ENCODE results near the gene LRMDA.
"Not testable (repeated sequence)": the region's sequence is repeated elsewhere in the genome, so short reads cannot be mapped to it uniquely, and the experiment has no call there.

LRMDA gene

GRCh38 chr10:76040107-76040829, 608.8 kb downstream of the LRMDA start:
- no peak for DNase-seq

GRCh38 chr10:76040830-76041220, 609.4 kb downstream of the LRMDA start:
- no peak for DNase-seq

GRCh38 chr10:76041551-76041950, 610.1 kb downstream of the LRMDA start:
- DNase-seq, result no peak

- no peak for DNase-seq
Measured at GRCh38 chr10:76043261-76043660, 611.8 kb downstream of the LRMDA start.

GRCh38 chr10:76044751-76045150, 613.3 kb downstream of the LRMDA start:
- no peak for DNase-seq

- no peak for DNase-seq
Measured at GRCh38 chr10:76045174-76045573, 613.8 kb downstream of the LRMDA start.

- DNase-seq, result no peak
Measured at GRCh38 chr10:76047521-76047920, 616.1 kb downstream of the LRMDA start.

- no peak for DNase-seq
Measured at GRCh38 chr10:76049581-76050290, 618.3 kb downstream of the LRMDA start.

GRCh38 chr10:76050291-76050625, 618.8 kb downstream of the LRMDA start:
- no peak for DNase-seq

- no peak for DNase-seq
Measured at GRCh38 chr10:76051007-76051936, 619.8 kb downstream of the LRMDA start.

- DNase-seq, result no peak
Measured at GRCh38 chr10:76052682-76053503, 621.5 kb downstream of the LRMDA start.

- no peak for DNase-seq
Measured at GRCh38 chr10:76055466-76055865, 624.0 kb downstream of the LRMDA start.

- no peak for DNase-seq
Measured at GRCh38 chr10:76055963-76056362, 624.5 kb downstream of the LRMDA start.

- DNase-seq, result not testable (repeated sequence)
Measured at GRCh38 chr10:76060993-76061392, 629.6 kb downstream of the LRMDA start.

- no peak for DNase-seq
Measured at GRCh38 chr10:76066457-76066856, 635.0 kb downstream of the LRMDA start.

- no peak for DNase-seq
Measured at GRCh38 chr10:76067447-76067846, 636.0 kb downstream of the LRMDA start.

- no peak for DNase-seq
Measured at GRCh38 chr10:76068856-76069255, 637.4 kb downstream of the LRMDA start.

- DNase-seq, result no peak
Measured at GRCh38 chr10:76070916-76071315, 639.5 kb downstream of the LRMDA start.

GRCh38 chr10:76071653-76072365, 640.4 kb downstream of the LRMDA start:
- DNase-seq, result no peak

- DNase-seq, result no peak
Measured at GRCh38 chr10:76072384-76072783, 641.0 kb downstream of the LRMDA start.

GRCh38 chr10:76073524-76073923, 642.1 kb downstream of the LRMDA start:
- no peak for DNase-seq

GRCh38 chr10:76074659-76075058, 643.2 kb downstream of the LRMDA start:
- DNase-seq, result no peak

Measured in NCI-H2029 treated with DMSO at 0.1 percent for 48 hours (cell line).